Endothelial cell (in vitro differentiated cells): ENCODE data around the gene PADI4. TPM values are rescaled to one million over a fixed set of nuclear protein-coding genes. Genes with fewer than 3 reads are reported as not detected.

Experiments
- DNase-seq: peaks from one replicate; pipeline ENCODE4 v3.0.0; 2021; ENCODE audit warnings: low spot score
- H3K27ac Mint-ChIP-seq: one replicate; pipeline ENCODE4 v1.8.0; 2021; ENCODE audit warnings: mixed read lengths, inconsistent platforms; ENCODE audit not compliant: unreplicated experiment
- H3K27me3 Mint-ChIP-seq: one replicate; pipeline ENCODE4 v1.8.0; 2021; ENCODE audit warnings: mild to moderate bottlenecking, moderate library complexity, mixed read lengths, inconsistent platforms; ENCODE audit not compliant: unreplicated experiment
- H3K36me3 Mint-ChIP-seq: one replicate; pipeline ENCODE4 v1.8.0; 2021; ENCODE audit warnings: mild to moderate bottlenecking, low read depth, mixed read lengths, inconsistent platforms; ENCODE audit not compliant: unreplicated experiment
- H3K4me1 Mint-ChIP-seq: one replicate; pipeline ENCODE4 v1.8.0; 2021; ENCODE audit warnings: mild to moderate bottlenecking, mixed read lengths, inconsistent platforms; ENCODE audit not compliant: unreplicated experiment
- H3K4me3 Mint-ChIP-seq: one replicate; pipeline ENCODE4 v1.8.0; 2021; ENCODE audit warnings: mild to moderate bottlenecking, mixed read lengths, inconsistent platforms; ENCODE audit not compliant: unreplicated experiment
- H3K9me3 Mint-ChIP-seq: one replicate; pipeline ENCODE4 v1.8.0; 2021; ENCODE audit warnings: mixed read lengths, inconsistent platforms; ENCODE audit not compliant: unreplicated experiment
- CTCF ChIP-seq: fragments of 200-600 bp; sonication (generic); IDR thresholded peaks from one replicate; pipeline ENCODE4 v1.5.0; 2021; ENCODE audit warnings: antibody characterized with exemption; ENCODE audit not compliant: unreplicated experiment
- total RNA-seq: library from RNA; stranded (reverse); fragmentation: NEBNext Ultra II Directional; extraction: Animal tissue kit (Norgen Biotek cat#: 25700); gene quantifications from one replicate; pipeline ENCODE4 v1.2.1, GENCODE V29; 2021; ENCODE audit not compliant: unreplicated experiment

The PADI4 gene
- total RNA-seq, 1 donor from 2014 or later, result not detected

GRCh38 chr1:17351598-17352324 is 43.8 kb downstream of the PADI4 start:
- Mint-ChIP-seq H3K27ac (no peak overlapping the region), H3K4me3 (no peak overlapping the region), H3K36me3 (no peaks in the 10 kb centered on the region), H3K27me3 (peaks cover 18% of the 10 kb centered on the region), H3K4me1 (no peaks in the 10 kb centered on the region), H3K9me3 (no peaks in the 10 kb centered on the region)
- DNase-seq, result no peak
- no peak for TF ChIP-seq CTCF

- Mint-ChIP-seq H3K27ac (no peak overlapping the region), H3K36me3 (no peaks in the 10 kb centered on the region), H3K4me1 (no peaks in the 10 kb centered on the region), H3K4me3 (no peak overlapping the region), H3K9me3 (no peaks in the 10 kb centered on the region), H3K27me3 (peaks cover 18% of the 10 kb centered on the region)
- TF ChIP-seq CTCF, result no peak
- DNase-seq, result no peak
These were observed 44.5 kb downstream of the PADI4 start for GRCh38 chr1:17352419-17352909.

GRCh38 chr1:17355898-17356297 is 47.9 kb downstream of the PADI4 start:
- DNase-seq, result no peak
- TF ChIP-seq CTCF, result no peak
- H3K27me3 Mint-ChIP-seq, result peaks cover 8% of the 10 kb centered on the region
- no peaks in the 10 kb centered on the region for H3K4me1 Mint-ChIP-seq
- no peak overlapping the region for H3K27ac Mint-ChIP-seq
- no peaks in the 10 kb centered on the region for H3K36me3 Mint-ChIP-seq
- no peak overlapping the region for H3K4me3 Mint-ChIP-seq
- no peaks in the 10 kb centered on the region for H3K9me3 Mint-ChIP-seq

GRCh38 chr1:17356387-17357026 is 48.5 kb downstream of the PADI4 start:
- H3K4me3 Mint-ChIP-seq, result no peak overlapping the region
- no peak overlapping the region for H3K27ac Mint-ChIP-seq
- no peak for TF ChIP-seq CTCF
- H3K9me3 Mint-ChIP-seq, result no peaks in the 10 kb centered on the region
- peaks cover 6% of the 10 kb centered on the region for H3K27me3 Mint-ChIP-seq
- H3K36me3 Mint-ChIP-seq, result no peaks in the 10 kb centered on the region
- H3K4me1 Mint-ChIP-seq, result no peaks in the 10 kb centered on the region
- no peak for DNase-seq

GRCh38 chr1:17358557-17358956 is 50.6 kb downstream of the PADI4 start:
- H3K27me3 Mint-ChIP-seq, result peaks cover 4% of the 10 kb centered on the region
- no peak for TF ChIP-seq CTCF
- no peaks in the 10 kb centered on the region for H3K36me3 Mint-ChIP-seq
- H3K4me1 Mint-ChIP-seq, result no peaks in the 10 kb centered on the region
- DNase-seq, result no peak
- H3K27ac Mint-ChIP-seq, result no peak overlapping the region
- H3K4me3 Mint-ChIP-seq, result no peak overlapping the region
- H3K9me3 Mint-ChIP-seq, result no peaks in the 10 kb centered on the region
